K562 (cell line): ENCODE measurements around the gene NRXN3. TPM values are rescaled to one million over a fixed set of nuclear protein-coding genes. Genes with fewer than 3 reads are reported as not detected.

Experiments used
- ATAC-seq: fragments of 200-7000 bp; cut with Tn5 transposase; 3 replicates; pipeline ENCODE4 v1.9.1; 2020; ENCODE audit warnings: moderate library complexity
- BruUV-seq: library from RNA; stranded (reverse); fragments of 400-500 nt; replicated peaks from 2 replicates; lab custom pipeline; 2021; lab: Mats Ljungman, UMichigan
- CTCF ChIA-PET: fragments of 300-600 bp; formaldehyde crosslinking; extraction: SDS; loops from one replicate; lab custom pipeline; 2021; ENCODE audit warnings: low intra/inter-chr PET ratio; lab: Yijun Ruan, JAX
- POLR2A ChIA-PET: fragments of 300-600, 350-650 bp; sonication (Branson Sonifier 250); formaldehyde crosslinking; extraction: SDS; loops from one replicate; lab custom pipeline; 2021; ENCODE audit warnings: antibody characterized with exemption, inconsistent platforms; lab: Yijun Ruan, JAX
- DNase-seq, 4 experiments: peaks; one replicate each; pipeline versions ENCODE4 v3.0.0 to v3.0.0-alpha.2; 2011 to 2018; ENCODE audit warnings: low spot score in 3 of 4, mixed read lengths in 3 of 4; ENCODE audit errors: extremely low read depth in 1 of 4
- FAIRE-seq: peaks from 2 replicates; lab custom pipeline; 2011; peaks lifted over from hg19 to GRCh38; lab: Jason Lieb, UNC
- H2AFZ ChIP-seq: 2 replicates; pipeline ENCODE4 v1.6.0; 2011; ENCODE audit warnings: low read depth, low read length, control low read depth, inconsistent platforms
- H3K27ac ChIP-seq: fragments of 200-600 bp; 3 replicates; pipeline ENCODE4 v1.8.0; 2011; ENCODE audit warnings: low read depth, mild to moderate bottlenecking, control low read depth, inconsistent platforms, low read length, moderate library complexity, mixed read lengths; ENCODE audit errors: extremely low read depth
- H3K27me3 ChIP-seq, 2 experiments: fragments of 300-600 bp in 1 of 2; 2 replicates in 1 of 2; 3 replicates in 1 of 2; pipeline versions ENCODE4 v1.6.0 to v1.8.0; 2011; ENCODE audit warnings: inconsistent platforms in 2 of 2, low read length in 2 of 2, mild to moderate bottlenecking in 1 of 2, mixed read lengths in 1 of 2, moderate library complexity in 1 of 2; ENCODE audit not compliant: control insufficient read depth in 2 of 2, insufficient read depth in 2 of 2
- H3K36me3 ChIP-seq: fragments of 300-600 bp; 3 replicates; pipeline ENCODE4 v1.8.0; 2011; ENCODE audit warnings: mild to moderate bottlenecking, low read length, inconsistent platforms; ENCODE audit not compliant: control insufficient read depth, insufficient read depth
- H3K4me1 ChIP-seq, 2 experiments: fragments of 200-600 bp in 1 of 2; replicated peaks in 1 of 2; 2 replicates in 1 of 2; 3 replicates in 1 of 2; pipeline versions ENCODE4 v1.5.1 to v1.8.0; 2011; ENCODE audit warnings: inconsistent platforms in 2 of 2, low read length in 2 of 2, mild to moderate bottlenecking in 1 of 2, mixed read lengths in 1 of 2, moderate library complexity in 1 of 2; ENCODE audit not compliant: control insufficient read depth in 2 of 2, insufficient read depth in 2 of 2
- H3K4me2 ChIP-seq: 2 replicates; pipeline ENCODE4 v1.6.1; 2011; ENCODE audit warnings: low read length, control low read depth, inconsistent platforms, mixed read lengths; ENCODE audit not compliant: insufficient read depth
- H3K4me3 ChIP-seq: fragments of 200-600 bp; sonication (generic), shearing (Covaris generic); 2 replicates; pipeline ENCODE4 v1.5.1; 2016; ENCODE audit warnings: control low read depth, inconsistent platforms
- H3K79me2 ChIP-seq: fragments of 200-600 bp; 3 replicates; pipeline ENCODE4 v1.8.0; 2011; ENCODE audit warnings: low read length, inconsistent platforms; ENCODE audit not compliant: control insufficient read depth, insufficient read depth
- H3K9ac ChIP-seq, 2 experiments: 2 replicates each; pipeline versions ENCODE4 v1.6.0 to v1.6.1; 2011; ENCODE audit warnings: low read depth in 2 of 2, low read length in 2 of 2, control low read depth in 1 of 2, inconsistent platforms in 1 of 2, mild to moderate bottlenecking in 1 of 2, mixed read lengths in 1 of 2; ENCODE audit not compliant: insufficient read depth in 1 of 2
- H3K9me1 ChIP-seq: one replicate; pipeline ENCODE4 v1.6.0; 2011; ENCODE audit warnings: inconsistent platforms, mild to moderate bottlenecking, low read length, moderate library complexity; ENCODE audit not compliant: control insufficient read depth, insufficient read depth
- H3K9me3 ChIP-seq: replicated peaks from 2 replicates; pipeline ENCODE4 v1.5.1; 2011; ENCODE audit warnings: low read depth, low read length, inconsistent platforms; ENCODE audit not compliant: control insufficient read depth, insufficient read depth
- H4K20me1 ChIP-seq: replicated peaks from 2 replicates; pipeline ENCODE4 v1.6.1; 2011; ENCODE audit warnings: low read length, inconsistent platforms, mixed read lengths; ENCODE audit not compliant: control insufficient read depth, insufficient read depth
- BHLHE40 ChIP-seq: IDR thresholded peaks from 2 replicates; pipeline ENCODE4 v1.6.1; 2011; ENCODE audit warnings: low read length, improper control_type of control experiment
- CBX5 ChIP-seq: IDR thresholded peaks from 2 replicates; pipeline ENCODE4 v1.6.1; 2014; ENCODE audit warnings: low read depth, borderline replicate concordance
- KDM1A ChIP-seq, 2 experiments: fragments of 450-650 bp; IDR thresholded peaks; 2 replicates each; pipeline ENCODE4 v1.6.1; 2016; ENCODE audit warnings: mild to moderate bottlenecking in 2 of 2
- MBD1 ChIP-seq: fragments of 250-450 bp; sonication (Bioruptor Pico); IDR thresholded peaks from 2 replicates; pipeline ENCODE4 v1.8.0; 2022; ENCODE audit warnings: inconsistent platforms
- NFIX ChIP-seq: fragments of 250-450 bp; sonication (Bioruptor Pico); IDR thresholded peaks from 2 replicates; pipeline ENCODE4 v1.4.0; 2020; ENCODE audit warnings: low read depth, mild to moderate bottlenecking, moderate library complexity
- RFX1 ChIP-seq: fragments of 450-650 bp; IDR thresholded peaks from 2 replicates; pipeline ENCODE4 v1.6.1; 2016; ENCODE audit warnings: mild to moderate bottlenecking, moderate library complexity
- STAG1 ChIP-seq: sonication (generic); formaldehyde crosslinking; IDR thresholded peaks from 2 replicates; pipeline ENCODE4 v1.5.0; 2020; ENCODE audit warnings: missing genetic modification reagents, borderline replicate concordance
- TBL1XR1 ChIP-seq, 2 experiments: IDR thresholded peaks; 2 replicates each; pipeline ENCODE4 v1.6.1; 2012; ENCODE audit warnings: improper control_type of control experiment in 2 of 2, low read length in 2 of 2, mild to moderate bottlenecking in 1 of 2
- TEAD2 ChIP-seq: fragments of 450-650 bp; IDR thresholded peaks from 2 replicates; pipeline ENCODE4 v1.6.1; 2016; ENCODE audit warnings: missing genetic modification characterization, control low read depth, missing compliant biosample characterization
- XRCC3 ChIP-seq: fragments of 450-650 bp; IDR thresholded peaks from 2 replicates; pipeline ENCODE4 v1.6.1; 2017; ENCODE audit warnings: mild to moderate bottlenecking, moderate library complexity
- ZBTB43 ChIP-seq: sonication (generic); formaldehyde crosslinking; IDR thresholded peaks from 2 replicates; pipeline ENCODE4 v1.8.0; 2023; ENCODE audit warnings: mild to moderate bottlenecking, missing genetic modification reagents
- ZKSCAN8 ChIP-seq: fragments of 200-800 bp; sonication (Bioruptor generic); IDR thresholded peaks from 2 replicates; pipeline ENCODE4 v1.6.1; 2016; ENCODE audit warnings: missing genetic modification characterization, missing compliant biosample characterization
- ZNF212 ChIP-seq: fragments of 450-650 bp; formaldehyde crosslinking; IDR thresholded peaks from 2 replicates; pipeline ENCODE4 v1.4.0; 2020; ENCODE audit warnings: mild to moderate bottlenecking
- ZNF75A ChIP-seq: fragments of 450-650 bp; formaldehyde crosslinking; IDR thresholded peaks from 2 replicates; pipeline ENCODE4 v1.4.0; 2020; ENCODE audit warnings: mild to moderate bottlenecking
- WGBS: fragments of 100-300 bp; shearing (Covaris generic); methylation state at CpG from one replicate; pipeline ENCODE4 v1.1.6; 2016; ENCODE audit warnings: low coverage, mixed read lengths; ENCODE audit not compliant: insufficient coverage; ENCODE audit errors: missing lambda C conversion rate; 5-methylcytosine and 5-hydroxymethylcytosine counted together
- in situ Hi-C: fragments of 300-500 bp; cut with MboI; formaldehyde crosslinking; loops from 4 replicates; pipeline ENCODE4 v1.15.0; 2018; ENCODE audit warnings: inconsistent platforms, mixed read lengths
- intact Hi-C: fragments of 100-400 bp; cut with micrococcal nuclease; formaldehyde crosslinking; loops from 2 replicates; pipeline ENCODE4 v1.14.2; 2022
- polyA plus RNA-seq, 8 experiments: library from polyadenylated mRNA; depleted of rRNA in 4 of 8; stranded (reverse) in 5 of 8; unstranded in 3 of 8; fragments of >200 nt; fragmentation: Nextera tagmentation in 2 of 8; fragmentation: Illumina TruSeq in 1 of 8; extraction: Ambion mirVana in 2 of 8; extraction: Trizol in 1 of 8; gene quantifications; 2 replicates each; pipeline versions ENCODE4 v1.2.1 to v1.2.3, GENCODE V29; 2011 to 2014; ENCODE audit warnings: inconsistent platforms in 1 of 8, missing spikeins in 1 of 8
- total RNA-seq, 7 experiments: library from RNA; depleted of rRNA in 6 of 7; stranded (reverse); fragments of >200 nt in 6 of 7; fragmentation: Illumina TruSeq in 2 of 7; extraction: Trizol in 2 of 7; gene quantifications; 2 replicates each; pipeline versions ENCODE4 v1.2.1 to v1.2.3, GENCODE V29; 2011 to 2021; ENCODE audit warnings: low replicate concordance in 1 of 7

The NRXN3 gene
- total and polyA plus RNA-seq, 9 of the 15 experiments (the other 6 are each of a cell fraction or from before 2014, with no cell fraction given): 0.09 TPM; not detected in 8

- 0% methylated on average over 2 of the region's 5 CpGs for WGBS
- in situ Hi-C loops: no loop called here
- ChIA-PET CTCF (no interaction called here), POLR2A (no interaction called here)
- Histone ChIP-seq H4K20me1 (no peaks in the 10 kb centered on the region), H3K4me1 (no peaks in the 10 kb centered on the region), H3K9ac (no peak overlapping the region), H3K4me3 (no peak overlapping the region), H2AFZ (no peak overlapping the region), H3K36me3 (no peaks in the 10 kb centered on the region), H3K27ac (no peak overlapping the region), H3K27me3 (no peaks in the 10 kb centered on the region), H3K79me2 (no peaks in the 10 kb centered on the region), H3K9me1 (no peaks in the 10 kb centered on the region), H3K9me3 (no peaks in the 10 kb centered on the region), H3K4me2 (no peak overlapping the region)
- TF ChIP-seq BHLHE40 (no peak), KDM1A (IDR thresholded peaks at IDR 0.05) (no peak), ZKSCAN8 (CRISPR knock-in tag) (no peak), TBL1XR1 (IDR thresholded peaks at IDR 0.05; ENCODE audit: low read length in 2 of 2) (no peak), STAG1 (CRISPR knock-in tag) (no peak), XRCC3 (no peak), ZNF212 (CRISPR knock-in tag) (no peak), CBX5 (no peak), RFX1 (no peak), ZBTB43 (CRISPR knock-in tag) (no peak), NFIX (CRISPR knock-in tag) (no peak), MBD1 (CRISPR knock-in tag) (no peak), ZNF75A (CRISPR knock-in tag) (no peak), TEAD2 (tag) (no peak)
- no peak for ATAC-seq
- no TSS peak for BruUV-seq
- intact Hi-C loops: no loop called here
- no peak for DNase-seq
- FAIRE-seq: no peak
Observed at GRCh38 chr14:78220273-78220672, 50.1 kb downstream of the NRXN3 start.
